ENCODE results near the gene NMNAT2.

GRCh38 chr1:183450093-183450492, 31.9 kb upstream of the NMNAT2 start:
- TF ChIP-seq NR1H2 (CRISPR knock-in tag; IDR thresholded peaks at IDR 0.05), result no peak
- no peak for TF ChIP-seq CTCF (IDR thresholded peaks at IDR 0.05)
- TF ChIP-seq FOXJ3 (CRISPR knock-in tag; IDR thresholded peaks at IDR 0.05; ENCODE audit: borderline replicate concordance), result no peak
- no peak for TF ChIP-seq TEAD4 (CRISPR knock-in tag; IDR thresholded peaks at IDR 0.05)
- no peak for TF ChIP-seq ETV6 (CRISPR knock-in tag; IDR thresholded peaks at IDR 0.05)
- no peak for TF ChIP-seq EMX1 (CRISPR knock-in tag; IDR thresholded peaks at IDR 0.05)
- no peak for TF ChIP-seq MAX (CRISPR knock-in tag; IDR thresholded peaks at IDR 0.05)
- no peak for TF ChIP-seq PREB (CRISPR knock-in tag; IDR thresholded peaks at IDR 0.05; ENCODE audit: borderline replicate concordance)
- TF ChIP-seq USF2 (CRISPR knock-in tag; IDR thresholded peaks at IDR 0.05), result no peak
